OCI-M2 (cell line): Measurements from ENCODE around the gene SMYD3.
"Not testable (repeated sequence)": the region's sequence is repeated elsewhere in the genome, so short reads cannot be mapped to it uniquely, and the experiment has no call there.

ENCODE experiments used
- DNase-seq: peaks from one replicate; lab custom pipeline; 2025; ENCODE audit not compliant: unreplicated experiment; lab: John Stamatoyannopoulos, UW

Gene SMYD3

GRCh38 chr1:246048693-246049092 is 458.4 kb downstream of the SMYD3 start:
- DNase-seq: no peak

GRCh38 chr1:246043556-246043955 is 463.5 kb downstream of the SMYD3 start:
- no peak for DNase-seq

GRCh38 chr1:246041360-246041759 is 465.7 kb downstream of the SMYD3 start:
- no peak for DNase-seq

GRCh38 chr1:246040200-246040890 is 466.7 kb downstream of the SMYD3 start:
- no peak for DNase-seq

- no peak for DNase-seq
Measured at GRCh38 chr1:246039584-246039983, 467.5 kb downstream of the SMYD3 start.

- no peak for DNase-seq
Measured at GRCh38 chr1:246037832-246038231, 469.2 kb downstream of the SMYD3 start.

- no peak for DNase-seq
Measured at GRCh38 chr1:246036175-246036574, 470.9 kb downstream of the SMYD3 start.

- DNase-seq: no peak
Measured at GRCh38 chr1:246035060-246035541, 472.0 kb downstream of the SMYD3 start.

GRCh38 chr1:246034630-246035029 is 472.4 kb downstream of the SMYD3 start:
- no peak for DNase-seq

- no peak for DNase-seq
Measured at GRCh38 chr1:246032984-246033383, 474.1 kb downstream of the SMYD3 start.

GRCh38 chr1:246032031-246032551 is 475.0 kb downstream of the SMYD3 start:
- DNase-seq: no peak

GRCh38 chr1:246029616-246030015 is 477.5 kb downstream of the SMYD3 start:
- no peak for DNase-seq

- not testable (repeated sequence) for DNase-seq
Measured at GRCh38 chr1:246024118-246024517, 483.0 kb downstream of the SMYD3 start.

GRCh38 chr1:246020211-246020954 is 486.7 kb downstream of the SMYD3 start:
- no peak for DNase-seq

- no peak for DNase-seq
Measured at GRCh38 chr1:246018146-246018545, 488.9 kb downstream of the SMYD3 start.

GRCh38 chr1:246012341-246012740 is 494.7 kb downstream of the SMYD3 start:
- no peak for DNase-seq

GRCh38 chr1:246010386-246010785 is 496.7 kb downstream of the SMYD3 start:
- DNase-seq: no peak

- DNase-seq: no peak
Measured at GRCh38 chr1:246008363-246008831, 498.7 kb downstream of the SMYD3 start.

GRCh38 chr1:246005067-246005466 is 502.0 kb downstream of the SMYD3 start:
- no peak for DNase-seq

- no peak for DNase-seq
Measured at GRCh38 chr1:246004301-246004700, 502.8 kb downstream of the SMYD3 start.

GRCh38 chr1:246003442-246003730 is 503.7 kb downstream of the SMYD3 start:
- no peak for DNase-seq

GRCh38 chr1:246002725-246003441 is 504.2 kb downstream of the SMYD3 start:
- DNase-seq: peak; percentile 13
